HG03521 (cell line): ENCODE results near the gene CCBE1.

Experiments used
- ATAC-seq: cut with Tn5 transposase; IDR thresholded peaks from one replicate; pipeline ENCODE4 v1.9.1; 2021; ENCODE audit warnings: mild to moderate bottlenecking, moderate library complexity; ENCODE audit not compliant: unreplicated experiment

CCBE1 gene

GRCh38 chr18:59623456-59624368 is 73.5 kb downstream of the CCBE1 start:
- ATAC-seq, result no peak

GRCh38 chr18:59621027-59621426 is 76.2 kb downstream of the CCBE1 start:
- no peak for ATAC-seq

- no peak for ATAC-seq
These were observed 76.8 kb downstream of the CCBE1 start for GRCh38 chr18:59620381-59620780.

- no peak for ATAC-seq
These were observed 77.4 kb downstream of the CCBE1 start for GRCh38 chr18:59619816-59620215.

- ATAC-seq, result no peak
These were observed 79.7 kb downstream of the CCBE1 start for GRCh38 chr18:59617468-59617932.

- no peak for ATAC-seq
These were observed 80.7 kb downstream of the CCBE1 start for GRCh38 chr18:59616501-59616900.

GRCh38 chr18:59613903-59614302 is 83.3 kb downstream of the CCBE1 start:
- no peak for ATAC-seq

- ATAC-seq, result no peak
These were observed 84.8 kb downstream of the CCBE1 start for GRCh38 chr18:59612381-59612780.

- ATAC-seq, result no peak
These were observed 86.6 kb downstream of the CCBE1 start for GRCh38 chr18:59610546-59611140.

- ATAC-seq, result no peak
These were observed 87.6 kb downstream of the CCBE1 start for GRCh38 chr18:59609654-59610053.

GRCh38 chr18:59607471-59607870 is 89.8 kb downstream of the CCBE1 start:
- no peak for ATAC-seq

- ATAC-seq, result no peak
These were observed 90.2 kb downstream of the CCBE1 start for GRCh38 chr18:59607078-59607379.

- no peak for ATAC-seq
These were observed 90.8 kb downstream of the CCBE1 start for GRCh38 chr18:59606193-59607077.

- ATAC-seq, result no peak
These were observed 91.5 kb downstream of the CCBE1 start for GRCh38 chr18:59605633-59606192.

GRCh38 chr18:59604877-59605276 is 92.3 kb downstream of the CCBE1 start:
- no peak for ATAC-seq

GRCh38 chr18:59597049-59597448 is 100.2 kb downstream of the CCBE1 start:
- ATAC-seq, result no peak

GRCh38 chr18:59593291-59593717 is 103.9 kb downstream of the CCBE1 start:
- no peak for ATAC-seq

GRCh38 chr18:59592624-59593023 is 104.6 kb downstream of the CCBE1 start:
- ATAC-seq, result no peak

GRCh38 chr18:59582395-59582794 is 114.8 kb downstream of the CCBE1 start:
- ATAC-seq, result no peak

GRCh38 chr18:59579509-59579908 is 117.7 kb downstream of the CCBE1 start:
- no peak for ATAC-seq

- no peak for ATAC-seq
These were observed 119.9 kb downstream of the CCBE1 start for GRCh38 chr18:59577386-59577655.
